A549 treated with ZK216348 at 1 μM for 4 hours (cell line): ENCODE measurements around the gene WWC2. TPM values are rescaled to one million over a fixed set of nuclear protein-coding genes. Genes with fewer than 3 reads are reported as not detected.

Experiments used
- total RNA-seq: library from RNA; stranded (reverse); fragments of 200-300 nt; extraction: Qiagen RNA extraction; gene quantifications from 5 replicates; pipeline ENCODE4 v1.2.3, GENCODE V29; 2022; ENCODE audit warnings: low read depth

WWC2 gene
- total RNA-seq: 12.0 to 19.8 TPM (median 17.5 TPM) in 5 replicates

DNA sequence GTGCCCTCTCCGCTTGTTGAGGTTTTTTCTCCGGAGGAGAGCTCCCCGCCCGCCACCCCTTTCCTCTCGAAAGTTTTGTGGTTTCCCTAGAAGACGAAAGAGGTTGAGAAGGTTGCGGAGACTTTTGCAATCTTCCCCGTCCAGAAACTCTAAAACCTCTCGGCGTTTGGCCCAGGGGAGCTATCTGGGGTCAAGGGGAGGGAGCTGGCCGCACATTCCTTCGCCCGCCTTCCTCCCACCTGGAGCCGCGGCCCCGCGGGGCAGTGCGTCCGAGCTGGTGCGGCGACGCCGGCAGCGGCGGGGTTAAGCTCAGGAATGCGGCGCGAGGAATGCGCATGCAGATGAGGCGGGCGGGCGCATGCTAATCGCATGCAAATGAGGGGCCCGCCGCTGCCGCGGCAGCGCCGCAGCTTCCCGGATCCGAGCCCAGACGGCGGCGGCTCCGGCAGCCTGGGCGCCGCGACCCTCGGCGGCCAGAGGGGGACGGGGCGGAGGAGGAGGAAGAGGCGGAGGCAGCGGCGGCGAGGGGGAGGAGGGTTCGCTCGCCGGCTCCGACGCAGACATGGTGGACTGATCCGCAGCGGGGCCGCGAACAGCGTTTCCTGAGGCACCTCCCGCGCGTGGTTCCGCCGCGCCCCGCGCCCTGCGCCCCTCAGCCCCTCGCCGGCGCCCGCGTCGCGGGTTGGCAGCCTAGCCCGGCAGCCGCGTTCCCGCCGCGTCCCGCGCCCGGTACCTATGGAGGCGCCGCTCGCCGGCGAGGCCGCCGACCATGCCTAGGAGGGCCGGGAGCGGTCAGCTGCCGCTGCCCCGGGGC is at the start of gene WWC2:
WWC2 (plus strand) TSS at position 535 of the 814 bp plus-strand sequence; CDS start at position 770, 235 bp downstream.

DNA sequence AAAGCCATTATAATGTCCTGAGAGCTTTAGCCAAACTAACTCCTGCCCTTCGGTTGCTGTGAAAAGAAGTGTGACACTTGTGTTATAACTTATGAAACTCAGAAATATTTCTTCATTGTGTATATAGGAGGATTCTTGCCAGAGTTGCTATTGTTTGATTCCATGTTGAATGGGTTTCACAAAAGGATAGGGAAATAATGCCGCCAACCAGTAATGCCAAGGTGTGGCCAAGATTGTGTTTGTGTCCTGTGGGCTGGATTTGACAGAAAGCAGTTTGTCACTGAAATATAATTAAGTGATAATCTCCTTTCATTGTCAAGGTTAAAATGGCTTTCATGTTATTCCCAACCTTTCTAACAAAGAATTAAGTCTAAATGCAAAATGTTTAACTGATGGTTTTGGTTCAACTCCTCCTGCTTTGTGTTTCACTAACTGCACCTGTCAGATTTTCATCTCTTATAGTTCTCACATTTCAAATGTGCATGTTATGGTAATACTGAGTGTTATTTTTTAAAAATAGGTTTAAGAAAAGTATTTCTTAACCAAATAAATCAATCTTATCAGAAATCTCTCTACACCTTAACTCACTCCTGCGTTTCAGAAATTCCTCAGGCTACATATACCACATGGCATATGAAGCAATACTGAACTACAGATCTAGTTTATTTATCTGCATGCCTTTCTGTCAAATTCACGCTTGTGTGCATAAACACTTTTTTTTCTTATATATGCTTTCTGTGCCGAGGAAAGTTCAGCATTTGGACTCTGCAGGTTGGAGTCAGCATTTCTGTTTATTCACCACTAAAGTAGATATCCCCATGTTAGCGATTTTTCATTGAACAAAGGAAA is 221.4 kb downstream of the WWC2 start, which contains the start of gene CLDN22:
CLDN22 (minus strand) TSS at position 66 of the 849 bp plus-strand sequence; CDS start at position 8, 58 bp downstream.

DNA sequence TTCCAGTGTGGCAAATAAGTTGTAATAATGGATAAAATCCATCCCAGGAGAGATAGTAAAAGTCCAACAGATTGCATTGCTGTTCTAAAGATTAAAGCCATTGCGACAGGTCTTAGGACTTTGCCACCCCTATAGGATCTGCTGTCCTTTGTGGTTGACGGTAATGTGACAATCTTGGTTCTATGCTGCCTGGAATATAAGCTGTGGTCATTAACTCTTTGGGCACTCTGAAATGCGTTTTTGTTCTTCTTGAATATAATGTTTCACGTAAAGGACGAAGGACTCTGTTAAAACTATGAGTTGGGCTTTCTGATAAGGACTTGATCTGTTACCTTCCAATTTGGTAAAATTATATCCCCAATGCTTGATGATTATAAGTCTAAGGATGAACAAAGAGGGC is 223.3 kb downstream of the WWC2 start, which contains the start of gene CLDN24:
CLDN24 (minus strand) TSS at position 101 of the 400 bp plus-strand sequence; CDS start at position 101, 0 bp downstream.

Other genes with a start within 250 kb of the WWC2 start
- gene DCTD, start 181.9 kb upstream of the WWC2 start, total RNA-seq: 69.6 to 80.1 TPM (median 73.0 TPM) in 5 replicates
- gene CLDN22, start 221.0 kb downstream of the WWC2 start, total RNA-seq: not detected in 5 replicates
- not detected in 5 replicates for gene CLDN24, start 223.2 kb downstream of the WWC2 start, total RNA-seq